ENCODE measurements around the gene PLA2G4B. TPM values are rescaled to one million over a fixed set of nuclear protein-coding genes. Genes with fewer than 3 reads are reported as not detected.

The PLA2G4B gene
- total and polyA plus RNA-seq, 2 of the 8 experiments (the other 6 are each of a cell fraction or from before 2014, with no cell fraction given) = 4.2 to 9.2 TPM

- TF ChIP-seq ATF2 (IDR thresholded peaks at IDR 0.05; ENCODE audit: low read length) (no peak), CHD7 (IDR thresholded peaks at IDR 0.05; ENCODE audit: insufficient replicate concordance, low read length) (no peak), HDAC6 (IDR thresholded peaks at IDR 0.05; ENCODE audit: low read depth, low read length) (no peak), SIN3A (conservative IDR thresholded peaks at IDR 0.05 in 1 of 2, IDR thresholded peaks at IDR 0.05 in 1 of 2; ENCODE audit: low read depth in 1 of 2, low read length in 2 of 2) (no peak), CREB1 (IDR thresholded peaks at IDR 0.05) (no peak), SP2 (IDR thresholded peaks at IDR 0.05; ENCODE audit: low read length) (no peak)
These were observed 9.9 kb upstream of the PLA2G4B start (continued) for GRCh38 chr15:41828807-41829141.
